GM06990 (cell line): Measurements from ENCODE around the gene TMEM132E.

Source experiments
- DNase-seq: peaks from one replicate; pipeline ENCODE4 v3.0.0-alpha.2; 2011; ENCODE audit not compliant: insufficient read length; ENCODE audit errors: extremely low read depth
- H3K27me3 ChIP-seq: replicated peaks from 2 replicates; pipeline ENCODE4 v1.6.0; 2011; ENCODE audit warnings: low read length; ENCODE audit not compliant: control insufficient read depth, insufficient read depth
- H3K36me3 ChIP-seq: 2 replicates; pipeline ENCODE4 v1.5.1; 2011; ENCODE audit warnings: low read length; ENCODE audit not compliant: control insufficient read depth, insufficient read depth
- H3K4me3 ChIP-seq: replicated peaks from 2 replicates; pipeline ENCODE4 v1.5.1; 2011; ENCODE audit warnings: low read depth, mild to moderate bottlenecking, control low read depth, low read length
- TF ChIP-seq, protein P1 (sequence below): IDR thresholded peaks from 2 replicates; pipeline ENCODE4 v1.5.1; 2011; ENCODE audit warnings: low read length, control low read depth, mild to moderate bottlenecking, inconsistent platforms; ENCODE audit not compliant: insufficient read depth, poor library complexity, severe bottlenecking

TMEM132E gene

DNA sequence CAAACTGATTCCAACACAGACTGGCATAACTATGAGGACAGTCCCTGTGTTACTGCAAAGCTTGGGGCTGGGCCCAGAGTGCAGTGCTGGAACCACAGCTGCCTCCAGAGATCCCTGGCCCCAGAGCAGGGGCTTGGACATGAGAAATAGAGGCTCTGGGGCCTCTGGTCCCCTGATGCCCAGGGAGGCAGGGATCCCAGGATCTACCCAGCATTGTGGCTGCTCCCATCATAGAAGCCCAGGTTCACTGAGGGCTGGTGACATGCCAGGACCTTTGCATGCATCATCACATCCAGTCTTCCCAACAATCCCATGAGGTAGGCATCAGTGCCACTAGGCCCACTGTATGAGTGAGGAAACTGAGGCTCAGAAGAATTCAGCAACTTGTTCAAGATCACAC is 95.8 kb downstream of the TMEM132E start:
- H3K36me3 ChIP-seq = no peaks in the 10 kb centered on the region
- H3K4me3 ChIP-seq = no peak overlapping the region
- TF ChIP-seq, protein P1, sequence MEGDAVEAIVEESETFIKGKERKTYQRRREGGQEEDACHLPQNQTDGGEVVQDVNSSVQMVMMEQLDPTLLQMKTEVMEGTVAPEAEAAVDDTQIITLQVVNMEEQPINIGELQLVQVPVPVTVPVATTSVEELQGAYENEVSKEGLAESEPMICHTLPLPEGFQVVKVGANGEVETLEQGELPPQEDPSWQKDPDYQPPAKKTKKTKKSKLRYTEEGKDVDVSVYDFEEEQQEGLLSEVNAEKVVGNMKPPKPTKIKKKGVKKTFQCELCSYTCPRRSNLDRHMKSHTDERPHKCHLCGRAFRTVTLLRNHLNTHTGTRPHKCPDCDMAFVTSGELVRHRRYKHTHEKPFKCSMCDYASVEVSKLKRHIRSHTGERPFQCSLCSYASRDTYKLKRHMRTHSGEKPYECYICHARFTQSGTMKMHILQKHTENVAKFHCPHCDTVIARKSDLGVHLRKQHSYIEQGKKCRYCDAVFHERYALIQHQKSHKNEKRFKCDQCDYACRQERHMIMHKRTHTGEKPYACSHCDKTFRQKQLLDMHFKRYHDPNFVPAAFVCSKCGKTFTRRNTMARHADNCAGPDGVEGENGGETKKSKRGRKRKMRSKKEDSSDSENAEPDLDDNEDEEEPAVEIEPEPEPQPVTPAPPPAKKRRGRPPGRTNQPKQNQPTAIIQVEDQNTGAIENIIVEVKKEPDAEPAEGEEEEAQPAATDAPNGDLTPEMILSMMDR = no peak
- DNase-seq = no peak
- no peaks in the 10 kb centered on the region; the same call in 1 of the 2 replicates for H3K27me3 ChIP-seq

DNA sequence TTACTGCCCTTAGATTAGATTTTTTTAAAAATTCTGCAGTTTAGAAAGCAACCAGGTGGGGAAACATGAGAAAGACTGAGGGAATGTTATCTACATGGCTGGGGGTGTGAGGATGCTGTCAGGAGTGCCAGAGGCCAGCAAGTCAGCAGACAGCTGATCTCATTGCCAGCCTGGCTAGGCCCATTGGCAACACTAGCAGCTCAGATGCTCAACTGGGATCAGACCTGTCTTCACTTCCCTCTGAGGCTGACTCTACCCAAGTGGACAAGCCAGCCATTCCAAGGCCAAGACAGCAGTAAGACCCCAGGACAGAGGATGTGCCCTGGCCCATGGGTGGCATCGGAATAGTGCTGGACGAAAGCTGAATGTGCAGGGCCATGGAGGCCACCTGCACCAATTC is 96.2 kb downstream of the TMEM132E start:
- Histone ChIP-seq H3K4me3 (no peak overlapping the region), H3K27me3 (no peaks in the 10 kb centered on the region; the same call in 1 of the 2 replicates), H3K36me3 (no peaks in the 10 kb centered on the region)
- no peak for DNase-seq
- TF ChIP-seq, protein P1 = no peak

DNA sequence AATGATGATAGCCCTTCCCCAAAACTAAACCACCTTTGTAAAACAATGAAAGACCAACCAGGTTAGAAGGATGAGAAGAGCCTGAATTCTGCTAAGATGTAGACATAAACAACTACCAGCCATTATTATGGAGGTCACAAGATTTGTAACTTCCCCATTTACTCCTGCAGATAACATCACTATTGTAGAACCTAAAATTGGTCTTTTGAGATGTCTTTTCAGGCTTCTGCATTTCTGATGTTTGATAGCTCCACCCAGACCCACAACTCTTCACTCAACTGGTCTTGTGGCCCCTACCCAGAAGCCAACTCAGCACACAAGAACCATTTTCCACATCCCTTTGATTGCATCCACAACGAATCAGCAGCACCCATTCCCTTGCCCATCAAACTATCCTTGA is 100.8 kb downstream of the TMEM132E start:
- Histone ChIP-seq H3K36me3 (no peaks in the 10 kb centered on the region), H3K4me3 (no peak overlapping the region), H3K27me3 (no peaks in the 10 kb centered on the region; the same call in 1 of the 2 replicates)
- no peak for DNase-seq
- TF ChIP-seq, protein P1 = no peak

DNA sequence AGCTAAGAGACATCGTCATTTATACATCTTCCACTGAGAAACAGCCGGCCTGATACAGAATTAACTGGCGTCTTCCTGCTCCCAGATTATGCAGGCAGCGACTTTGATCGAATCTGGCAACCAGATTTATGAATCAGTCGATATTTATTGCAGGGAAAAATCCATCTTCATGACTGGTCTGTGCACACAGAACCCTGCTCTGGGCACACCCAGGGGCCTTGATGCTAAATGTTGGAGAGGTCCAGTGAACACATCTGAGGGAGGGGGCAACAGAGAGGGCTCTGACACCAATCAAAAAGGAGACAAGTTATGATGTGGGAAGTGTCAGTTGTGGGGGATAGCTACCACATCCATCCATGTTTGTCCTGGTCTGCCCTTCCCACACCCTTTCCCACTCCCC is 102.9 kb downstream of the TMEM132E start:
- no peak overlapping the region for H3K4me3 ChIP-seq
- no peaks in the 10 kb centered on the region for H3K36me3 ChIP-seq
- no peaks in the 10 kb centered on the region; the same call in 1 of the 2 replicates for H3K27me3 ChIP-seq
- no peak for DNase-seq
- TF ChIP-seq, protein P1 = no peak

DNA sequence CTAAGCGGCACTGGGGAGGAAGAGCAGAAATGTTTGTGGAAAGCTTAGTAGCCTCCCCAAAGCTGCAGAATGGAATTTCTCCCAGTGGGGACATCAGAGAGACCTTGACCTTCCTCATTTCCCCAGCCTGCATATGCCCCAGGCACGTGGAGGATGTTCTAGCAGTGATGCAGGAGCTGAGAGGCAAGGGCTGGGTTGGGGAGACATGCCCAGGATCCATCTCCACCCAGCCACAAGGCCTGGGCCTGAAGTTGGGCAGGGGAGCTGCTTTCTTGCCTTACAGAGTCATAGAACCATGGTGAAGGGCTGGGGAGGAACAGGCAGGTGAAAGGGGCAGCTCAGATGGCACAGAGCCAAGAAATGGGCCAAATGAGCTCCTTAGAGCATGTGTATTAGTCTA is 104.0 kb downstream of the TMEM132E start:
- no peaks in the 10 kb centered on the region for H3K36me3 ChIP-seq
- TF ChIP-seq, protein P1 = no peak
- DNase-seq = no peak
- no peaks in the 10 kb centered on the region; the same call in 1 of the 2 replicates for H3K27me3 ChIP-seq
- no peak overlapping the region for H3K4me3 ChIP-seq
